Neural cell (in vitro differentiated cells): ENCODE results near the gene CCDC201. TPM values are rescaled to one million over a fixed set of nuclear protein-coding genes. Genes with fewer than 3 reads are reported as not detected.
"Not testable (repeated sequence)": the region's sequence is repeated elsewhere in the genome, so short reads cannot be mapped to it uniquely, and the experiment has no call there.

Source experiments
- H2AFZ ChIP-seq: fragments of 200-600, 300-800 bp; sonication (generic), shearing (Covaris generic); 2 replicates; pipeline ENCODE4 v1.6.0; 2014; ENCODE audit warnings: low read depth, mild to moderate bottlenecking, antibody characterized with exemption, low read length, moderate library complexity
- H3F3A ChIP-seq: fragments of 200-600 bp; shearing (Covaris generic); 2 replicates; pipeline ENCODE4 v1.6.1; 2016; ENCODE audit warnings: mild to moderate bottlenecking, moderate library complexity, mixed read lengths, antibody characterized with exemption, low read length; ENCODE audit not compliant: insufficient read depth, poor library complexity, severe bottlenecking
- H3K27ac ChIP-seq: fragments of 200-600, 300-800 bp; sonication (generic), shearing (Covaris generic); 2 replicates; pipeline ENCODE4 v1.5.1; 2014; ENCODE audit warnings: mild to moderate bottlenecking, low read length, moderate library complexity
- H3K27me3 ChIP-seq: fragments of 300-800, 200-600 bp; sonication (generic), shearing (Covaris generic); 2 replicates; pipeline ENCODE4 v1.6.0; 2014; ENCODE audit warnings: mild to moderate bottlenecking, low read depth, low read length, moderate library complexity; ENCODE audit not compliant: insufficient read depth
- H3K36me3 ChIP-seq: fragments of 300-800, 200-600 bp; sonication (generic), shearing (Covaris generic); 2 replicates; pipeline ENCODE4 v1.5.1; 2014; ENCODE audit warnings: mild to moderate bottlenecking, antibody characterized with exemption, low read length, moderate library complexity; ENCODE audit not compliant: insufficient read depth
- H3K4me2 ChIP-seq: fragments of 300-800, 200-600 bp; sonication (generic), shearing (Covaris generic); 2 replicates; pipeline ENCODE4 v1.6.0; 2014; ENCODE audit warnings: mild to moderate bottlenecking, low read length
- H3K4me3 ChIP-seq: fragments of 300-800, 200-600 bp; sonication (generic), shearing (Covaris generic); 2 replicates; pipeline ENCODE4 v1.5.1; 2014; ENCODE audit warnings: mild to moderate bottlenecking, low read length, moderate library complexity
- H3K79me2 ChIP-seq: fragments of 200-600 bp; shearing (Covaris generic); replicated peaks from 2 replicates; pipeline ENCODE4 v1.6.0; 2014; ENCODE audit warnings: mild to moderate bottlenecking, low read length, moderate library complexity; ENCODE audit not compliant: insufficient read depth
- H3K9ac ChIP-seq: fragments of 300-800, 200-600 bp; sonication (generic), shearing (Covaris generic); 2 replicates; pipeline ENCODE4 v1.6.1; 2016; ENCODE audit warnings: mild to moderate bottlenecking, low read length, mixed read lengths
- H3K9me2 ChIP-seq: fragments of 200-600 bp; shearing (Covaris generic); 2 replicates; pipeline ENCODE4 v1.6.1; 2016; ENCODE audit warnings: mild to moderate bottlenecking, low read length, mixed read lengths; ENCODE audit not compliant: insufficient read depth
- H3K9me3 ChIP-seq: fragments of 200-600, 300-800 bp; sonication (generic), shearing (Covaris generic); 2 replicates; pipeline ENCODE4 v1.6.1; 2016; ENCODE audit warnings: mild to moderate bottlenecking, mixed run types, low read length, moderate library complexity, mixed read lengths
- H4K20me1 ChIP-seq: fragments of 200-600 bp; shearing (Covaris generic); 2 replicates; pipeline ENCODE4 v1.6.1; 2016; ENCODE audit warnings: mild to moderate bottlenecking, mixed run types; ENCODE audit not compliant: insufficient read depth
- polyA plus RNA-seq: library from polyadenylated mRNA; depleted of rRNA; stranded (reverse); fragments of >200 nt; gene quantifications from 2 replicates; pipeline ENCODE4 v1.2.3, GENCODE V29; 2014

CCDC201 gene
- polyA plus RNA-seq, 1 donor from 2014 or later: not detected

GRCh38 chr7:45853491-45853890, 19.4 kb downstream of the CCDC201 start:
- H3K9me3 ChIP-seq, H3K36me3 ChIP-seq, H4K20me1 ChIP-seq, H3K4me3 ChIP-seq, H3K4me2 ChIP-seq, H3K9me2 ChIP-seq, H3F3A ChIP-seq, H3K27ac ChIP-seq, H3K9ac ChIP-seq, H3K79me2 ChIP-seq, H3K27me3 ChIP-seq, H2AFZ ChIP-seq: not testable (repeated sequence)

DNA sequence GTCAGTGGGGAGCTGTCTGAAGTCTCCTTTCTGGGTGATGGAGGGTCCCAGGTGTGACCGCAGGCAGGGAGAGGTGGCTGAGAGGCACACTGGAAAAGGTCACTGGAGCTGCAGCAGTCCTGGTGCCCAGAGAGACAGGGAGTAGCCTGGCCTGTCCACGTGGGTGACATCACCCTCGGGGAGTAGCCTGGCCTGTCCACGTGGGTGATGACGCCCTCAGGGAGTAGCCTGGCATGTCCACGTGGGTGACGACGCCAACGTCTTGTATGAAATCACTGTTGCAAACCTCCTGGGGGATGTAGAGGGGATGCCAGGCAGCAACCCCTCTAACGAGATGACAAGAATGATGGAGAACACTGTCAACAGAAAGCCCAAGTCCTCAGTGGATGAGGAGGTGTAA, 19.9 kb downstream of the CCDC201 start:
- not testable (repeated sequence) for H3K4me3 ChIP-seq, H3K27me3 ChIP-seq, H4K20me1 ChIP-seq, H3K4me2 ChIP-seq, H3K36me3 ChIP-seq, H3K27ac ChIP-seq, H3K9me2 ChIP-seq, H3K9ac ChIP-seq, H2AFZ ChIP-seq, H3K79me2 ChIP-seq, H3F3A ChIP-seq, H3K9me3 ChIP-seq

DNA sequence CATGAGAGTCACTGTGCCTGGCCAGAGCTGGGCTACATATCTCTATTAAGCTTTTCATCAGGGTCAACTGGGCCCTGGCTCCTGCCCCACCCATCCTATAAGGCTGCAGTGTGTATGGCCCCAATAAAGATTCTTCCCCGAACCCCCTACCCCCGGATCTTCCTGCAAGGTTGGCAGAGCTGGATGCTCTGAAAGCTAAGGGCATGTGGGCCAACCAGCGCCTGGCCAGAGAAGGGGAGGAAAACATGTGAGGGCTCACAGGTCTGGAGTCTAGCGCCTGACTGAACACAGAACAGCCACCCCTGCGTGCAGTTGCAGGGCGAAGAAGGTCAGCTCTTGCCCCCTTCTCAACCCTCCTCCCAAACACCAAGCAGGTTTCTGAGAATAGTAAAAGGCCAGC, 24.1 kb downstream of the CCDC201 start:
- H3K27me3 ChIP-seq, H3F3A ChIP-seq, H3K4me3 ChIP-seq, H3K9ac ChIP-seq, H4K20me1 ChIP-seq, H3K9me3 ChIP-seq, H2AFZ ChIP-seq, H3K4me2 ChIP-seq, H3K27ac ChIP-seq, H3K79me2 ChIP-seq, H3K9me2 ChIP-seq, H3K36me3 ChIP-seq: not testable (repeated sequence)

GRCh38 chr7:45846536-45846935, 26.3 kb downstream of the CCDC201 start:
- H3K9me3 ChIP-seq, H3K9me2 ChIP-seq, H3K4me3 ChIP-seq, H2AFZ ChIP-seq, H3K27me3 ChIP-seq, H3F3A ChIP-seq, H3K27ac ChIP-seq, H3K9ac ChIP-seq, H3K4me2 ChIP-seq, H3K79me2 ChIP-seq, H4K20me1 ChIP-seq, H3K36me3 ChIP-seq: not testable (repeated sequence)

GRCh38 chr7:45841926-45842717, 30.8 kb downstream of the CCDC201 start:
- not testable (repeated sequence) for H3K9ac ChIP-seq, H4K20me1 ChIP-seq, H3K27me3 ChIP-seq, H3F3A ChIP-seq, H3K4me3 ChIP-seq, H3K79me2 ChIP-seq, H3K9me3 ChIP-seq, H3K36me3 ChIP-seq, H3K27ac ChIP-seq, H2AFZ ChIP-seq, H3K9me2 ChIP-seq, H3K4me2 ChIP-seq

GRCh38 chr7:45838852-45839251, 34.0 kb downstream of the CCDC201 start:
- H3F3A ChIP-seq, H3K4me2 ChIP-seq, H3K27ac ChIP-seq, H3K9ac ChIP-seq, H3K9me2 ChIP-seq, H3K79me2 ChIP-seq, H3K27me3 ChIP-seq, H3K9me3 ChIP-seq, H2AFZ ChIP-seq, H4K20me1 ChIP-seq, H3K36me3 ChIP-seq, H3K4me3 ChIP-seq: not testable (repeated sequence)

DNA sequence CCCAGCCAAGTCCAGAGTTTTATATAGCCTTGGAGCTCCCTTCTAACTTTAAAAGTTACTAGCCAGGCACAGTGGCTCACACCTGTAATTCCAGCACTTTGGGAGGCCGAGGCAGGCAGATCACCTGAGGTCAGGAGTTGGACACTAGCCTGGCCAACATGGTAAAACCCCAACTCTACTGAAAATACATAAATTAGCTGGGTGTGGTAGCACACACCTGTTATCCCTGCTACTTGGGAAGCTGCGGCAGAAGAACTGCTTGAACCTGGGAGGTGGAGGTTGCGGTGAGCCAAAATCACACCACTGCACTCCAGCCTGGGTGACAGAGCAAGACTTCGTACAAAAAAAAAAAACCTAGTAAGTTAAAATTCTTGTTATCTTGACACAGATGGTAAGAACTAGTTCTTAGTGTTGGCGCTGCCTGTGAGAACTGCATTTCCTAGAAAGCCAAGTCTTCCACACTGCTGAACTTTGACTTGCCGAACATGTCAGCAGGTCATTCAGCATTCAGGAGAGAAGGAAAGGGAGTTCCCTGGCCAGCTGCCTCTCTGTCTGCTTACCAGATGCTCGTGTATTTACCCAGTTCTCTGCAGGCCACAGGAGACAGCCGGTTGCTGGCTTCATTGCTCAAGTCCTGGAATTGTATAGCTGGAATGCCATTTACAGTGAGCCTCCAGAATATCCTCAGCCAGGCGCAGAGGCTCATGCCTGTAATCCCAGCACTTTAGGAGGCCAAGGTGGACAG, 40.3 kb downstream of the CCDC201 start:
- not testable (repeated sequence) for H3K27me3 ChIP-seq, H3F3A ChIP-seq, H3K27ac ChIP-seq, H3K9me2 ChIP-seq, H3K4me3 ChIP-seq, H3K4me2 ChIP-seq, H3K79me2 ChIP-seq, H2AFZ ChIP-seq, H3K36me3 ChIP-seq, H4K20me1 ChIP-seq, H3K9ac ChIP-seq, H3K9me3 ChIP-seq

GRCh38 chr7:45829846-45830245, 43.0 kb downstream of the CCDC201 start:
- H3K9me3 ChIP-seq, H3K79me2 ChIP-seq: not testable (repeated sequence)

More at GRCh38 chr7:45829846-45830245, 43.0 kb downstream of the CCDC201 start:
- H3F3A ChIP-seq, H3K9me2 ChIP-seq, H4K20me1 ChIP-seq, H3K4me3 ChIP-seq, H3K36me3 ChIP-seq, H3K4me2 ChIP-seq, H3K27ac ChIP-seq, H3K27me3 ChIP-seq, H2AFZ ChIP-seq, H3K9ac ChIP-seq: not testable (repeated sequence)
